Endothelial cell of umbilical vein (primary cell): Measurements from ENCODE around the gene NUMBL. TPM values are rescaled to one million over a fixed set of nuclear protein-coding genes. Genes with fewer than 3 reads are reported as not detected.

Source experiments
- BruUV-seq: library from RNA; stranded (reverse); fragments of 400-500 nt; replicated peaks from 2 replicates; lab custom pipeline; 2021; lab: Mats Ljungman, UMichigan
- CTCF ChIA-PET: fragments of 300-600, 350-600 bp; sonication (Branson Sonifier 250); formaldehyde crosslinking; loops from one replicate; lab custom pipeline; 2021; ENCODE audit warnings: antibody characterized with exemption, inconsistent platforms; lab: Charles Lee
- POLR2A ChIA-PET: fragments of 300-600, 350-600 bp; sonication (Branson Sonifier 250); formaldehyde crosslinking; loops from one replicate; lab custom pipeline; 2021; ENCODE audit warnings: antibody characterized with exemption, inconsistent platforms; lab: Charles Lee
- DNase-seq: peaks from one replicate; pipeline ENCODE4 v3.0.0-alpha.2; 2011; ENCODE audit warnings: low read depth, low spot score
- FAIRE-seq: peaks from 2 replicates; lab custom pipeline; 2011; peaks lifted over from hg19 to GRCh38; lab: Jason Lieb, UNC
- H2AFZ ChIP-seq: 2 replicates; pipeline ENCODE4 v1.6.0; 2012; ENCODE audit warnings: low read depth, low read length, control low read depth, inconsistent platforms
- H3K27ac ChIP-seq: 2 replicates; pipeline ENCODE4 v1.5.1; 2011; ENCODE audit warnings: low read depth, mild to moderate bottlenecking, control low read depth, low read length, moderate library complexity; ENCODE audit not compliant: insufficient read depth
- H3K27me3 ChIP-seq, 2 experiments: 2 replicates each; pipeline versions ENCODE4 v1.6.0 to v1.6.1; 2011; ENCODE audit warnings: low read length in 2 of 2, mixed read lengths in 1 of 2; ENCODE audit not compliant: control insufficient read depth in 2 of 2, insufficient read depth in 2 of 2
- H3K36me3 ChIP-seq, 2 experiments: 2 replicates in 1 of 2; 3 replicates in 1 of 2; pipeline ENCODE4 v1.5.1; 2011; ENCODE audit warnings: low read length in 2 of 2, mild to moderate bottlenecking in 1 of 2, moderate library complexity in 1 of 2; ENCODE audit not compliant: control insufficient read depth in 2 of 2, insufficient read depth in 2 of 2; ENCODE audit errors: extremely low read depth in 1 of 2
- H3K4me1 ChIP-seq: 3 replicates; pipeline ENCODE4 v1.5.1; 2011; ENCODE audit warnings: mild to moderate bottlenecking, low read length; ENCODE audit not compliant: control insufficient read depth, insufficient read depth; ENCODE audit errors: extremely low read depth
- H3K4me2 ChIP-seq: 2 replicates; pipeline ENCODE4 v1.6.1; 2011; ENCODE audit warnings: low read length, control low read depth, mixed read lengths; ENCODE audit not compliant: insufficient read depth
- H3K4me3 ChIP-seq, 3 experiments: fragments of 200-600 bp in 1 of 3; sonication (generic), shearing (Covaris generic) in 1 of 3; replicated peaks in 1 of 3; 2 replicates each; pipeline ENCODE4 v1.5.1; 2011 to 2016; ENCODE audit warnings: control low read depth in 3 of 3, low read length in 3 of 3, mild to moderate bottlenecking in 2 of 3, inconsistent platforms in 1 of 3, low read depth in 1 of 3, moderate library complexity in 1 of 3; ENCODE audit not compliant: insufficient read depth in 1 of 3
- H3K79me2 ChIP-seq: 2 replicates; pipeline ENCODE4 v1.6.0; 2012; ENCODE audit warnings: low read length, inconsistent platforms; ENCODE audit not compliant: control insufficient read depth, insufficient read depth
- H3K9ac ChIP-seq: replicated peaks from 2 replicates; pipeline ENCODE3; 2011; ENCODE audit warnings: low read length, control low read depth; ENCODE audit not compliant: insufficient read depth; ENCODE audit errors: extremely low read depth
- H3K9me1 ChIP-seq: replicated peaks from 3 replicates; pipeline ENCODE4 v1.6.0; 2011; ENCODE audit warnings: mild to moderate bottlenecking, low read length; ENCODE audit not compliant: control insufficient read depth, insufficient read depth; ENCODE audit errors: extremely low read depth
- H3K9me3 ChIP-seq: replicated peaks from 2 replicates; pipeline ENCODE4 v1.5.1; 2012; ENCODE audit warnings: low read length, inconsistent platforms; ENCODE audit not compliant: control insufficient read depth, insufficient read depth
- H4K20me1 ChIP-seq: replicated peaks from 2 replicates; pipeline ENCODE3; 2011; ENCODE audit warnings: mild to moderate bottlenecking, low read length; ENCODE audit not compliant: control insufficient read depth, insufficient read depth; ENCODE audit errors: extremely low read depth
- CTCF ChIP-seq, 2 donors: IDR thresholded peaks; 1 replicate in 1 of 2; 2 replicates in 1 of 2; pipeline ENCODE4 v1.5.1; 2011; ENCODE audit warnings: low read length in 2 of 2, mild to moderate bottlenecking in 2 of 2, moderate library complexity in 2 of 2, control low read depth in 1 of 2, inconsistent platforms in 1 of 2, low read depth in 1 of 2; ENCODE audit not compliant: insufficient read depth in 1 of 2; ENCODE audit errors: extremely low read depth in 1 of 2
- EZH2 ChIP-seq: IDR thresholded peaks from 2 replicates; pipeline ENCODE4 v1.6.1; 2012; ENCODE audit warnings: borderline replicate concordance, low read depth, mild to moderate bottlenecking, moderate library complexity, low read length, inconsistent platforms; ENCODE audit not compliant: severe bottlenecking
- FOS ChIP-seq: IDR thresholded peaks from 2 replicates; pipeline ENCODE4 v1.6.1; 2011; ENCODE audit warnings: mild to moderate bottlenecking, low read length, moderate library complexity, borderline replicate concordance; ENCODE audit not compliant: insufficient read depth
- GATA2 ChIP-seq: IDR thresholded peaks from 2 replicates; pipeline ENCODE4 v1.7.0; 2011; ENCODE audit warnings: low read depth, mild to moderate bottlenecking, moderate library complexity, mixed read lengths, low read length; ENCODE audit not compliant: insufficient read length, insufficient read depth
- JUN ChIP-seq: IDR thresholded peaks from 2 replicates; pipeline ENCODE4 v1.6.1; 2011; ENCODE audit warnings: borderline replicate concordance, low read depth; ENCODE audit not compliant: insufficient read length, insufficient read depth
- MAX ChIP-seq: IDR thresholded peaks from 2 replicates; pipeline ENCODE4 v1.6.1; 2011; ENCODE audit not compliant: insufficient read depth, insufficient read length
- MYC ChIP-seq: IDR thresholded peaks from one replicate; pipeline ENCODE4 v1.6.1; 2011; ENCODE audit warnings: mild to moderate bottlenecking, low read depth, low read length
- POLR2A ChIP-seq: IDR thresholded peaks from 2 replicates; pipeline ENCODE4 v1.6.1; 2012; ENCODE audit warnings: low read depth, mild to moderate bottlenecking, control low read depth, low read length
- POLR2AphosphoS5 ChIP-seq: IDR thresholded peaks from 2 replicates; pipeline ENCODE4 v1.6.1; 2012; ENCODE audit warnings: low read depth, mild to moderate bottlenecking, control low read depth, low read length, moderate library complexity; ENCODE audit not compliant: insufficient read depth
- dilution Hi-C: fragments of 300-500 bp; cut with MboI; formaldehyde crosslinking; loops from one replicate; pipeline ENCODE4 v1.15.0; 2019; ENCODE audit warnings: low sequenced_read_pairs; ENCODE audit not compliant: extremely low pct_ligation_motif_present
- intact Hi-C: fragments of 100-400 bp; cut with micrococcal nuclease; formaldehyde crosslinking; loops from one replicate; pipeline ENCODE4 v1.10.0; 2022
- polyA plus RNA-seq, 4 experiments: library from polyadenylated mRNA; depleted of rRNA in 3 of 4; stranded (reverse) in 3 of 4; unstranded in 1 of 4; fragments of >200 nt; gene quantifications; 2 replicates each; pipeline versions ENCODE4 v1.2.1 to v1.2.3, GENCODE V29; 2011 to 2012; ENCODE audit warnings: missing spikeins in 1 of 4
- total RNA-seq: library from RNA; stranded (reverse); gene quantifications from 2 replicates; pipeline ENCODE4 v1.2.3, GENCODE V29; 2021

NUMBL gene
- total and polyA plus RNA-seq, 2 donors (not counting 3 experiments of a cell fraction or from before 2014, with no cell fraction given) = 21.5 to 46.7 TPM

GRCh38 chr19:40661616-40662015 is 28.8 kb downstream of the NUMBL start:
- POLR2A ChIA-PET = no interaction called here
- Histone ChIP-seq H3K36me3 (no peaks in the 10 kb centered on the region), H3K4me1 (peaks cover 9% of the 10 kb centered on the region), H3K27ac (no peak overlapping the region), H3K9me1 (no peaks in the 10 kb centered on the region), H4K20me1 (no peaks in the 10 kb centered on the region), H3K4me2 (no peak overlapping the region), H3K9me3 (no peaks in the 10 kb centered on the region), H3K27me3 (no peaks in the 10 kb centered on the region), H3K4me3 (no peak overlapping the region), H2AFZ (no peak overlapping the region), H3K9ac (no peak overlapping the region), H3K79me2 (no peaks in the 10 kb centered on the region)
- no peak for FAIRE-seq
- DNase-seq = no peak
- CTCF ChIA-PET = interaction anchor here (1.1 to 6.2 kb wide), 9 partner anchors 10 to 542 kb away, joined by 3 to 70 read pairs (median 6); no protein-coding TSS in a partner anchor
- TF ChIP-seq MYC (no peak), GATA2 (no peak), JUN (no peak), CTCF (IDR thresholded peaks at IDR 0.05; ENCODE audit: extremely low read depth in 1 of 2, insufficient read depth in 1 of 2, low read depth in 1 of 2, low read length in 2 of 2) (no peak), FOS (no peak), EZH2 (no peak), POLR2AphosphoS5 (no peak), MAX (no peak), POLR2A (no peak)
- dilution Hi-C loops = no loop called here
- intact Hi-C loops = no loop called here
- BruUV-seq = no TSS peak
